Measurements from ENCODE around the gene MYO1D. TPM values are rescaled to one million over a fixed set of nuclear protein-coding genes. Genes with fewer than 3 reads are reported as not detected.

MYO1D gene
- total RNA-seq, 1 donor from 2014 or later: 27.7 TPM

DNA sequence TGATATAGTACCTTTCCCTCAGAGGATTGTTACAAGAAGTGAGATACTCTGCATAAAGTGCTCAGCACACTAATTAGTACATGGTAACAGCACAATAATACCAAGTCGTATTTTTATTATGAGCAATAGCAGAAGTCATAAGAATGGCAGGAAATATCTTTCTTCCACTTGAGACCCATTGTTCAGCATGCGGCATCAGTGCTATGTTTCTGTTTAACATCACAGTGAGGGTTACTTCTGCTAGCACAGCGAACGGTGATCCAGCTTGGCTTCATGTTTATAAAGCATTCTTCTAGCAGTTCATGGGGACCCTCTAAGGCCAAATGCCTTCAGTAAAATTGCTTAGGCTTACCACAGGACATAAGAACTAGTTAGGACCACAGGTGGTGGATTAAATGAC is 83.1 kb downstream of the MYO1D start:
- DNase-seq: no peak
- H3K27ac Mint-ChIP-seq: no peak overlapping the region
- ChIA-PET CTCF (interaction anchor here (1.5 kb wide), 1 partner anchor 11 kb away, joined by 6 read pairs; no protein-coding TSS in a partner anchor), POLR2A (no interaction called here)
- H3K4me3 Mint-ChIP-seq: no peak overlapping the region
- H3K36me3 Mint-ChIP-seq (ENCODE audit: low read depth): no peaks in the 10 kb centered on the region
- H3K4me1 Mint-ChIP-seq: no peaks in the 10 kb centered on the region
- TF ChIP-seq CTCF (IDR thresholded peaks at IDR 0.05): no peak
- no peak for ATAC-seq (ENCODE audit: low read depth)
- H3K27me3 Mint-ChIP-seq: no peaks in the 10 kb centered on the region
- H3K9me3 Mint-ChIP-seq: no peaks in the 10 kb centered on the region
- intact Hi-C loops (cut with micrococcal nuclease): no loop called here

- DNase-seq: no peak
- CTCF ChIA-PET: interaction anchor here (1.5 kb wide), 1 partner anchor 9 kb away, joined by 6 read pairs; no protein-coding TSS in a partner anchor
- no peak for ATAC-seq (ENCODE audit: low read depth)
- Mint-ChIP-seq H3K4me3 (no peak overlapping the region), H3K27ac (no peak overlapping the region), H3K4me1 (no peaks in the 10 kb centered on the region), H3K9me3 (no peaks in the 10 kb centered on the region), H3K36me3 (ENCODE audit: low read depth) (no peaks in the 10 kb centered on the region), H3K27me3 (no peaks in the 10 kb centered on the region)
- POLR2A ChIA-PET: no interaction called here
- TF ChIP-seq CTCF (IDR thresholded peaks at IDR 0.05): no peak
- intact Hi-C loops (cut with micrococcal nuclease): no loop called here
Measured at GRCh38 chr17:32792207-32792606, 84.7 kb downstream of the MYO1D start.

DNA sequence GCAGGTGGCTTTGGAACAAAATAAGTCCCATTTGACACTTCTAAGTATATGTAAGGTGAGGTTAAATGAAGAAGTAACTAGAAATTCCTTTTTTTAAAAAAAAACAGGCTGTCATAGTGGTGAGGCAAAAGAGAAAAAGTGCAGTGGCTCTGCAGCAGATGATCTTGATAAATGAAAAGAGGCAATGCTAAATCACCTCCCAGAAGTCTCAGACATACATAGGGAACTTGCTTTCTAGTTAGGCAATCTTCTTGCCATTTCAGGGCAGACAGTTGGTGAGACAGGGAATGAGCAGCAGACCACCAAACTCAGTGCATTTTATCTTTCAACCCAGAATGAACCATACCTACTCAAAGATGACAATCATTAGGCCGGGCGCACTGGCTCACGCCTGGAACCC is 90.8 kb downstream of the MYO1D start:
- ATAC-seq (ENCODE audit: low read depth) (no peak), DNase-seq (no peak)
- Mint-ChIP-seq H3K4me3 (no peak overlapping the region), H3K27ac (no peak overlapping the region), H3K4me1 (peaks cover 3% of the 10 kb centered on the region), H3K27me3 (no peaks in the 10 kb centered on the region), H3K9me3 (no peaks in the 10 kb centered on the region), H3K36me3 (ENCODE audit: low read depth) (no peaks in the 10 kb centered on the region)
- POLR2A ChIA-PET: no interaction called here
- CTCF ChIA-PET: interaction anchor here (1.0 to 2.9 kb wide), 2 partner anchors 91 to 124 kb away, joined by 3 to 18 read pairs; partner anchors contain the start of gene MYO1D
- TF ChIP-seq CTCF (IDR thresholded peaks at IDR 0.05): no peak
- intact Hi-C loops (cut with micrococcal nuclease): no loop called here

DNA sequence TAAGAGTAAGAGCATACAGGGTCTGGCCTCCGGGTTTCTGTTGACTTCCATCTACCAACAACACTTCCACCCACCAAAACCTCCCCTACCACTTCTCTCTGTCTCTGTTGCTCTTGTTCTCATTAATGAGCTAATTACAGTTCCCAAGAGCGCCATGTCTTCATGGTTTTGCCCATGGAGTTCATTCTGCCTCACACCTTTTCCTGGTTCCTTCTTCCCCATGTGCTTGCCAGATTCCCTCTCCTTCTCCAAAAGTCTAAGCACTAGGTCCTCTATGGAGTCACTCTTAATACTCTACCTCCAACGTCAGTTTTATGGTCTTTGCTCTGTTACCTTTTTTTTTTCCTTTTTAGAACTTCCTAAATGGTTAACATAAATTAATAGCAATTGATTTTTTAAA is 92.8 kb downstream of the MYO1D start:
- no peaks in the 10 kb centered on the region for H3K9me3 Mint-ChIP-seq
- no peak overlapping the region for H3K4me3 Mint-ChIP-seq
- no peaks in the 10 kb centered on the region for H3K36me3 Mint-ChIP-seq (ENCODE audit: low read depth)
- peaks cover 3% of the 10 kb centered on the region for H3K4me1 Mint-ChIP-seq
- no peak overlapping the region for H3K27ac Mint-ChIP-seq
- ChIA-PET CTCF (interaction anchor here (1.0 to 5.8 kb wide), 18 partner anchors 10 to 967 kb away, joined by 3 to 128 read pairs (median 4); partner anchors contain the start of genes MYO1D and PSMD11), POLR2A (interaction anchor here (0.9 to 1.6 kb wide), 2 partner anchors 93 to 123 kb away, joined by 3 to 7 read pairs; partner anchors contain the start of gene MYO1D)
- no peak for ATAC-seq (ENCODE audit: low read depth)
- intact Hi-C loops (cut with micrococcal nuclease): no loop called here
- DNase-seq: no peak
- no peaks in the 10 kb centered on the region for H3K27me3 Mint-ChIP-seq
- TF ChIP-seq CTCF (IDR thresholded peaks at IDR 0.05): no peak

- Mint-ChIP-seq H3K27me3 (no peaks in the 10 kb centered on the region), H3K27ac (no peak overlapping the region), H3K4me3 (no peak overlapping the region), H3K4me1 (peaks cover 3% of the 10 kb centered on the region), H3K9me3 (no peaks in the 10 kb centered on the region), H3K36me3 (ENCODE audit: low read depth) (no peaks in the 10 kb centered on the region)
- no peak for TF ChIP-seq CTCF (IDR thresholded peaks at IDR 0.05)
- ATAC-seq (ENCODE audit: low read depth) (peak; percentile 50), DNase-seq (no peak)
- ChIA-PET CTCF (interaction anchor here (0.6 to 5.8 kb wide), 31 partner anchors 9 to 967 kb away, joined by 3 to 128 read pairs (median 4); partner anchors contain the start of genes MYO1D and PSMD11), POLR2A (interaction anchor here (0.6 to 1.6 kb wide), 3 partner anchors 84 to 124 kb away, joined by 3 to 9 read pairs (median 7); partner anchors contain the start of gene MYO1D)
- intact Hi-C loops (cut with micrococcal nuclease): loop anchor here (1.0 kb wide), 5 partner anchors 72 to 215 kb away; partner anchors contain the start of gene MYO1D
Measured at GRCh38 chr17:32783602-32784001, 93.3 kb downstream of the MYO1D start.

All from activated B cell treated with CpG ODN at 0.5 μM for 24 hours (primary cell).